GM21528 (cell line): Measurements from ENCODE around the gene C11orf71.

ENCODE experiments used
- ATAC-seq: cut with Tn5 transposase; IDR thresholded peaks from one replicate; pipeline ENCODE4 v1.9.1; 2021; ENCODE audit warnings: mild to moderate bottlenecking, moderate library complexity; ENCODE audit not compliant: unreplicated experiment, low FRiP score

Gene C11orf71

GRCh38 chr11:114400216-114400914, at the start of gene C11orf71, which contains the start of gene RBM7:
Gene C11orf71, minus strand, starts transcription at chr11:114400511. Its CDS starts 180 bp downstream, at chr11:114400331.
Gene RBM7, plus strand, starts transcription at chr11:114400666. Its CDS starts 6 bp downstream, at chr11:114400672.
- peak; percentile 97 for ATAC-seq

- ATAC-seq: no peak
Measured at GRCh38 chr11:114449845-114450244, 49.5 kb upstream of the C11orf71 start.

- no peak for ATAC-seq
Measured at GRCh38 chr11:114448749-114449482, 48.6 kb upstream of the C11orf71 start.

- no peak for ATAC-seq
Measured at GRCh38 chr11:114447892-114448291, 47.6 kb upstream of the C11orf71 start.

- ATAC-seq: no peak
Measured at GRCh38 chr11:114447444-114447843, 47.1 kb upstream of the C11orf71 start.

- ATAC-seq: no peak
Measured at GRCh38 chr11:114442536-114442935, 42.2 kb upstream of the C11orf71 start.

GRCh38 chr11:114441921-114442320, 41.6 kb upstream of the C11orf71 start:
- ATAC-seq: no peak

GRCh38 chr11:114440971-114441763, 40.9 kb upstream of the C11orf71 start:
- no peak for ATAC-seq

- ATAC-seq: no peak
Measured at GRCh38 chr11:114440121-114440860, 40.0 kb upstream of the C11orf71 start.

- ATAC-seq: peak; percentile 97
Measured at GRCh38 chr11:114439229-114440120, 39.2 kb upstream of the C11orf71 start, which contains the start of gene REXO2. Gene REXO2, plus strand, starts transcription at chr11:114439467. Its CDS starts 62 bp downstream, at chr11:114439529.

- no peak for ATAC-seq
Measured at GRCh38 chr11:114438303-114438702, 38.0 kb upstream of the C11orf71 start.

GRCh38 chr11:114433376-114433775, 33.1 kb upstream of the C11orf71 start:
- no peak for ATAC-seq

GRCh38 chr11:114432893-114433292, 32.6 kb upstream of the C11orf71 start:
- no peak for ATAC-seq

- no peak for ATAC-seq
Measured at GRCh38 chr11:114430290-114430689, 30.0 kb upstream of the C11orf71 start.

- no peak for ATAC-seq
Measured at GRCh38 chr11:114426280-114426679, 26.0 kb upstream of the C11orf71 start.

GRCh38 chr11:114416441-114416961, 16.2 kb upstream of the C11orf71 start:
- ATAC-seq: no peak

GRCh38 chr11:114413958-114414357, 13.6 kb upstream of the C11orf71 start:
- no peak for ATAC-seq

- ATAC-seq: no peak
Measured at GRCh38 chr11:114412946-114413345, 12.6 kb upstream of the C11orf71 start.

- ATAC-seq: no peak
Measured at GRCh38 chr11:114401311-114401710, 1.0 kb upstream of the C11orf71 start.
